GOT3 (cell line): ENCODE results near the gene PSMG4.

Source experiments
- DNase-seq: peaks from one replicate; lab custom pipeline; 2025; ENCODE audit warnings: mixed read lengths; lab: John Stamatoyannopoulos, UW

The PSMG4 gene

GRCh38 chr6:3276174-3277167 is 17.7 kb downstream of the PSMG4 start:
- DNase-seq, result no peak

- DNase-seq, result no peak
Measured at GRCh38 chr6:3277251-3277650, 18.5 kb downstream of the PSMG4 start.

DNA sequence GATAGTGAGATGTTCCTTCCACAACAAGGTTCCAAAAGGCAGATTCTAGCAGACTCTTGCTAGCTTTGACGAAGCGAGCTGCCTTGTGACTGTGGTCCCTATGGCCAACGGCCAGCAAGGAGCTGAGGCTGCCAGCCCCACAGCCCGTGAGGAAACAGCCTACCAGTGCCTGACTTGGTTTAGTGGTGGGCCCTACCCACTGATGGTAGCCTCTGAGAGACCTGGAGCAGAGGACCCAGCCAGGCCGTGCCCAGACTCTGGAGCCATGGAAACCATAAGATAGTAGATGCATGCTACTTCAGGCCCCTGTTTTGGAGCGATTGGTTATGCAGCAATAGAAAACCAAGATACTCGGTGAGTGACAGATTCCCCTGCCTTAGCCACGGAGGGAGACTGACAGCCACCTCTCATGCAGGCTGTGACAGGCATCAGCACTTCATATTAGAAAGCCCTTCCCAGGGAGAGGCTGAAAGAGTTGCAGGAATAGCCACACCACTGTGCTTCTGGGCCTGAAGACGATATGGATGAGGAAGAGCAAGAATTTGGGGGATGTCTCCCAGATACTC is 19.2 kb downstream of the PSMG4 start:
- no peak for DNase-seq

- no peak for DNase-seq
Measured at GRCh38 chr6:3278691-3279090, 19.9 kb downstream of the PSMG4 start.

DNA sequence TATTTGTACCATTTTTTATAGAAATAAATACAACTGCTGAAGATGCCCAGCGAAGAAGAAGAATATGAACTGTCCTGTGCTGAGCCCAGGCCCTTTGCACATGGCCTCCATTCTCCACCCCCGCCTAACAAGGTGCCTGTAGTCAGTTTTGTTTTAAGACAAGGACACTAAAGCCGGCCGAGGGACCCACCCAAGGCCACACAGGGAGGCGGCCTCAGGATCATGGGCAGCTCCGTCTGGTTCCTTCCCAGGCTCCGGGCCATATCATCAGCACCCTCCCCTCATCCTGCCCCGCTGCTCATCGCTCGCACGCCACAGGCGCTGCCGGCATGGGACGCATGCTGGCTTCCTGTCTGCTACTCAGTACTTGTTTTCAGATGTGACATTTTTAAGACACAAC is 21.3 kb downstream of the PSMG4 start:
- DNase-seq, result no peak

- DNase-seq, result no peak
Measured at GRCh38 chr6:3280866-3281465, 22.2 kb downstream of the PSMG4 start.

- DNase-seq, result peak; percentile 13
Measured at GRCh38 chr6:3281631-3282475, 23.1 kb downstream of the PSMG4 start.

DNA sequence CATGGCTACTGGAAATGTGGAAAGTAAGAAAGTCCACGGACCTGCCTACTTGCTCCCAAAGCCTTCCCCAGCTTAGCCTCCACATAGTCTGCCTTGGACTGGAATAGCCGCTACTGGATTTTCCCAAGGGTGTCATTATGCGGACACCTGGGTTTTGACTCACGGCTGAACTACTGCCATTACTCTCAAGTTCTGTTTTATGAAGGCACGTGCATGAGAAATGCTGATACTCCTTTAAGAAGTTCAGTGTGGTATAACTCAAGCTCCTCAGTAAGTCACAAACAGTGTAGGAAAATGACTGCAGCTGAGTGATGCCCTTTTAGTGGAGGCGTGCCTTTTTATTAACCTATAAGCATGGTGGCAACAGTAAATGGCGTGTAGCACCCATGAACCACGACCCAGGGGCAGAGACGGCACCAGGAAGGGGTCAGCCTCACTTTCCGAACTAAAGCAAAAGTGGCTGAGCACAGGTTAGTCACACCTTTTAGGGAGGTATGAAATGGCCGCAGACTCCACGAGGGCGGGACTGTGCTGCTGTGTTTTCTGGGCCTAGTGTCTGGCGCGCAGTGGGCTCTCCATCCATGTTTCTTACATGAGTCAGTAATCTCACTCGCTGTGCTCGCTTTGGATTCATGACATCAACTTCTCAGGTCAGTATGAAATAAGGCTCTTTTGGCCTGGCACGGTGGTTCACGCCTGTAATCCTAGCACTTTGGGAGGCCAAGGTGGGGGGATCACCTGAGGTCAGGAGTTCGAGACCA is 23.9 kb downstream of the PSMG4 start:
- DNase-seq, result no peak

DNA sequence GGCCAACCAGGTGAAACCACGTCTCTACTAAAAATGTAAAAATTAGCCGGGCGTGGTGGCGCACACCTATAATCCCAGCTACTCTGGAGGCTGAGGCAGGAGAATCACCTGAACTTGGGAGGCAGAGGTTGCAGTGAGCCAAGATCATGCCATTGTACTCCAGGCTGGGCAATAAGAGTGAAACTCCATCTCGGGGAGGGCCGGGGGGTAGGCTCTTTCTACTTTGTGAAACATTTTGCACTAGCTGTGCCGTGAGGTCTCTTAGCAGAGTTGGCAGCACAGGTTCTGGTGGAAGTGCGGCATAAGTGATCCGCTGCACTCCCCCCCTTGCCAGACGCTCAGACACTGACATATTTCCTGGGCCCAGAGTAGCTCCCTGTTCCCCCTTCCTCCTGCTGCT is 24.5 kb downstream of the PSMG4 start:
- no peak for DNase-seq

DNA sequence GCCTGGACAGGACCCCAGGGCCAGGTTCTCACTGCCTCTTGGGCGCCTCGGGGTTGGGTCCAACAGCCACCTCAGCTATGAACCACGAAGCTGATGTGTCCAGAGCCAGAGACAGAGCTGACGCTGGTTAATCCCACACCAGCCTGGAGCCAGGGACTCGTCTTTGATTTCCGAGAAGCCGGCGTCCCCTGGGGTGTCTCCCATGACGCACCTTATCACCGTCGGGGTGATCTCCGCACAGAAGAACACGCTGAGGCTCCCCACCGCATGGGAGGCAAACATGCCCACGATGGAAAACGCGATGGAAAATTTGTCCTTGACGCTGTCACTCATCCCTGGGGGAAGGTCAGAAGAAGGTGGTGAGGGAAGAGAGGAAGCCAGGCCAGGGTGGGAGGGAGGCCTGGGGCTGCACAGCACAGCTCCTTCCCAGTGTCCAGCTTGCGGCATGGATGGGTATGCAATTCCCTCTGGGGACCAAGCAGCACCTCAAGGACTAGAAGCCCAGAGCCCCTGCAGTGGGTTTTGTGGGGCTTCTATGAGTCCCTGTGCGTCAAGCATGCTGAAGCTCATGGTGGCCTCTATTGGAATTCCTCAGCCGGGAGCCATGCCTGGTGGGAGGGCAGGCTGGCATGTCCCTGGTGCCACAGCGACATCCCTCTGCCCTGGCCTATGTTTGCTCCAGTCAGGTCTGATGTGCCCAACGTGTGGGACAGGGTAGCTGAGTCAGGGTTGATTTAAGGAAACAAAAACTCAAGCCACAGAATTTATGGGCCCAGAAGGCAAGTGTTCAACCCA is 25.1 kb downstream of the PSMG4 start:
- DNase-seq, result no peak

DNA sequence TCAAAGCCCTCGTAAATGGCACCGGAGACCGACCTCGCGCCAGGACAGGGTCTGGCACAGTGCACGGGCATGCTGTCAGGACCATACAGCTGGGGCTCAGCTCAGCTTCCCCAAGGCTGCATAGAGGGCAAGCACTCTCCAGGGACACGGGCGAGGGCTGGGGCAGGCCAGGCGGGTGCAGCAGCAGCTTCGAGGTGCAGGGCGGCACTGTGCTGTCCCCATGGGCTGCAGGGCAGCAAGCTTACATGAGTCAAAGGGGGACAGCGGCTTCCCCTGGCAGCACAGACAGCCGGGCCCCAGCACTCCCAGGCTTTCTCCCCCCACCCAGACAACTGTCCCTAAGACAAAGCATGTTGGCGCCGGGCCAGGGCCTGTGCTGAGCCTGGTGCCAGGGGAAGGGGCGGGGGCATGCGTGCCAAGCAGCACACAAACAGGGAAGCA is 25.7 kb downstream of the PSMG4 start:
- DNase-seq, result no peak

DNA sequence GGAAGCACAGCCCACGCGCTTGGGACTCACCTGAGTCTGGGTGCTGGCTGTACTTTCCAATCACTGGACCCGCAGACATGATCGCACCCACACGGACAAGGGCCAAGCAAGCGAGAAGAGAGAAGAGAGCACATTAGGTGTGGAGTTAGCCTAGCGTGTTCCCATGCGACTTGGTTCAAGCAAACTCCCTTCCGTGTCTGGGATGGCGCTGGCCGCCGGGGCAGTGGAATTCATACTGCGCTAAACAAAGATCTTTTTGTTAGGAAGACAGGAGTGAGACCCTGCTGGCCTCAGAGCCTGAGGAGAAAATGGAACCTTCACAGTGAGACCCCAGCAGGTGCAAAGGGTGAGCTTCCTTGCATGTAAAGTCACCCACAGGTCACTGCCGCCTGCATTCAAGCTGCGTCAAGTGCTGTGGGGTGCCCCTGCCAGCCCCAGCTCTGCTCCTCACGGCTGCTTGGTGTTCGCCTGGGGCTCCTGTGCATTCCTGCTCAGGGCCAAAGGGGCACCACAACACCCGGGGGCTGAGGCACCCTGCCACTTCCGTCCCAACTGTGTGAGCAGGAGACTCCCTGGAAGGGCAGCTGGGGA is 26.4 kb downstream of the PSMG4 start:
- no peak for DNase-seq

GRCh38 chr6:3285732-3286131 is 27.0 kb downstream of the PSMG4 start:
- DNase-seq, result no peak

DNA sequence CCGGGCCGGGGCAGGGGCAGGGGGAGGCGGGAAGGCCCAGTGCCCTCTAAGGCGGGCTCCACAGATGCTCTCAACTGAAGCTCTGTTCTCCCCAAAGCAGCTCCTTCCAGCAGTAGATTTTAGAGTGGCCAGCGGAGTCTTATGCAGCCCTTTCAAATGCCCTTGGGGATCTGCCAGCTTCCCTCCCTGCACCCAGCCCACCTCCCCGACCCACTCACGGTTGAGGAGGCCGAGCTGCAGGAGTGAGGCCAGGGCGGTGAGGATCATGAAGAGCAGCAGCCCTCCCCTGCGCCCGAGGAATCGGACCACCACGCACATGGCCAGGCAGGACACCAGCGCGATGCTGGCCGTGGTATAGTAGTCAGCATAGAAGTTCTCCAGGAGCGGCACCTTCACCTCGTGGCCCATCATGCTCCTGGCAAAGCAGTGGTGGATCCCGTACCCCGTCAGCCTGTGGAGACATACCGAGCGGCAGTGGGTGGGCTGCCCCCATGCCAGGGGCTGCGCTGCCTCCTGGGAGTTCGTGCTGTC is 28.0 kb downstream of the PSMG4 start:
- no peak for DNase-seq

DNA sequence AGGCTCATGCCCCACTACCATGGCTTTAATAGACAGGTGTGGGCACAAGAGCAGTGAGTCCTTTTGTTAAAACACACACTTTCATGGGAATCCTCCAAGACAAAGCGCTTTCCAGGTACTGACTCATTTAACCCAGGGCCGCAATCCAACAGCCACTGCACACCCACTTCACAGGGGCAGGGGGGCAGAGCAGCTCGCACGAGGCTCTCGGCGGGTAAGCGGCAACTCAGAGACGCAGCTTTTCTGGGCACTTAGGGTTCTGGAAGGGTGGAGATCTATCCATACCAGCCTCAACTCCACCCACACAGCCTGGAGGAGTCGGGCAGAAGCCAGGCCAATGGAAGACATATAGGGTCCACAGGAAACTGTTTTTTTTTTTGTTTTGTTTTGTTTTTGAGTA is 28.6 kb downstream of the PSMG4 start:
- no peak for DNase-seq

DNA sequence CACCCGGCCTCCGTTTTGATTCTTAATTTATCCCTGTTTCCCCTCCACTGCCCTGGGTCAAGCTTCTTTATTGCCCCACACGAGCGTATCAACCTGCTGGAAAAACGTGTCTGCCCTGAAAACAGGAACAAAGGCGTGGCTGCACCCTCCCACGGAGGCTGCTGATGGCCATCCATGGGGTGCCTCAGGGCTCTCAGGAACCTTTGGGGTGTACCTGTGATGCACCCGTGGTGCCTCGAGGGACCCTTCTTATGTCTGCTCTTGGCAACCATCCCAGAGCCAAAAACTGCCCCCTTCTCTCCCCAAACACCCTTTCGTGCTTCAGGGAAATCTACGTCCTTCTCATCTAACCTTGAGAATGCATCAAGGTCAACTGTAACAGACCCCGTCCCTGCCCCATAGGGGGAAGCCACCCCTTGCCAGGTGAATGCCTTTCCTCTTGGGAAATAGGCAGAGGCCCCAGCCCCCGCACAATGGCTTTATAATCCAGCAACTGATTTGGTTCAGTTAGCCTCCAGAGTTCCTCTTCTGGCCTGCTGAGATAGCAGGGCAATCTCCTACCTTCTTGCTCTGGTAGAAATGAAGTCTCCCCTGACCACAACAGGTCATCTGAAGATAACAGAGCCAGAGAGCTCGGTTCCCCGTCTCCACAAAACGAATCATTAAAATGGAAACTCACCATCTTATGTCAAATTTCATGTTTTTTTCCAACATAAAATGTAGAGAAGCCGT is 29.4 kb downstream of the PSMG4 start:
- DNase-seq, result no peak

- DNase-seq, result no peak
Measured at GRCh38 chr6:3288711-3289663, 30.2 kb downstream of the PSMG4 start.

DNA sequence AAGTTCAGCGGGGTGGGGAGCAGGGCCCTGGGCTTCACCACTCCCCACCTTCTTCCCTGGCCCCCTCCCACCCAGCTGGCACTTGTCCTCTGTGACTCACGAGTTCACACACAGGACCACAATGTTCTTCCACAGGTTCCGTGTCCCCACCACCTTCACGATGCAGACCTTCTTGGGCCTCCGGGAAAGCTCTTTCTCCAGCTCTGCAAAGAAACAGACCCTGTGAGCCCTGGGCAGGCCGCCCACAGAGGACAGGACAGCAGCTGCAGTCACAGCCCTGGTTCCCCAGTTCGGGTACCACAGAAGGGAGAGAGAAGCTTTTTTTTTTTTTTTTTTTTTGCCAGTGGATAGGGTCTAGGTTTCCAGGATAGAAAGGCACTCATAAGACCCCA is 30.9 kb downstream of the PSMG4 start:
- no peak for DNase-seq
